C4-2B (cell line): Measurements from ENCODE around the gene UNG.
"Not testable (repeated sequence)": the region's sequence is repeated elsewhere in the genome, so short reads cannot be mapped to it uniquely, and the experiment has no call there.

Source experiments
- H3K27ac ChIP-seq: fragments of 450-650 bp; 2 replicates; pipeline ENCODE4 v1.5.1; 2017
- ZFX ChIP-seq: fragments of 450-650 bp; IDR thresholded peaks from 2 replicates; pipeline ENCODE4 v1.6.1; 2017
- TF ChIP-seq, protein P1 (sequence below): fragments of 450-650 bp; conservative IDR thresholded peaks from 2 replicates; pipeline ENCODE4 v1.5.1; 2017; ENCODE audit warnings: mild to moderate bottlenecking

UNG gene

DNA sequence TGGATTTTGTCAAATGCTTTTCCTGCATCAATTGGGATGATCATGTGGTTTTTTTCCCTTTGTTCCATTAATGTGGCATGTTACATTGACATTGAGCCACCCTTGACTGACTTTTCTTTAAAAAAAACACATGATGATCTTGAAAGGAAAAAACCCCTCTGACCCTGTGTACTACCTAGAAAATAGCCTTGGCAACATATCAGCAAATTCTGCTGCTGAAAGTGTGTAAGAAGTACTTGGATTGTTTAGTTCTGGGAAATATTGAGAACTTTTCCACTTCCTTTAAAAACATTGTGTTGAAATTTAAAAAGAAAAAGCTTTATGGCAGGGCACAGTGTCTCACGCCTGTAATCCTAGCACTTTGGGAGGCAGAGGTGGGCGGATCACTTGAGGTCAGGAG, 39.7 kb downstream of the UNG start:
- no peak for TF ChIP-seq ZFX
- TF ChIP-seq, protein P1, sequence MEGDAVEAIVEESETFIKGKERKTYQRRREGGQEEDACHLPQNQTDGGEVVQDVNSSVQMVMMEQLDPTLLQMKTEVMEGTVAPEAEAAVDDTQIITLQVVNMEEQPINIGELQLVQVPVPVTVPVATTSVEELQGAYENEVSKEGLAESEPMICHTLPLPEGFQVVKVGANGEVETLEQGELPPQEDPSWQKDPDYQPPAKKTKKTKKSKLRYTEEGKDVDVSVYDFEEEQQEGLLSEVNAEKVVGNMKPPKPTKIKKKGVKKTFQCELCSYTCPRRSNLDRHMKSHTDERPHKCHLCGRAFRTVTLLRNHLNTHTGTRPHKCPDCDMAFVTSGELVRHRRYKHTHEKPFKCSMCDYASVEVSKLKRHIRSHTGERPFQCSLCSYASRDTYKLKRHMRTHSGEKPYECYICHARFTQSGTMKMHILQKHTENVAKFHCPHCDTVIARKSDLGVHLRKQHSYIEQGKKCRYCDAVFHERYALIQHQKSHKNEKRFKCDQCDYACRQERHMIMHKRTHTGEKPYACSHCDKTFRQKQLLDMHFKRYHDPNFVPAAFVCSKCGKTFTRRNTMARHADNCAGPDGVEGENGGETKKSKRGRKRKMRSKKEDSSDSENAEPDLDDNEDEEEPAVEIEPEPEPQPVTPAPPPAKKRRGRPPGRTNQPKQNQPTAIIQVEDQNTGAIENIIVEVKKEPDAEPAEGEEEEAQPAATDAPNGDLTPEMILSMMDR = no peak
- H3K27ac ChIP-seq = no peak overlapping the region

DNA sequence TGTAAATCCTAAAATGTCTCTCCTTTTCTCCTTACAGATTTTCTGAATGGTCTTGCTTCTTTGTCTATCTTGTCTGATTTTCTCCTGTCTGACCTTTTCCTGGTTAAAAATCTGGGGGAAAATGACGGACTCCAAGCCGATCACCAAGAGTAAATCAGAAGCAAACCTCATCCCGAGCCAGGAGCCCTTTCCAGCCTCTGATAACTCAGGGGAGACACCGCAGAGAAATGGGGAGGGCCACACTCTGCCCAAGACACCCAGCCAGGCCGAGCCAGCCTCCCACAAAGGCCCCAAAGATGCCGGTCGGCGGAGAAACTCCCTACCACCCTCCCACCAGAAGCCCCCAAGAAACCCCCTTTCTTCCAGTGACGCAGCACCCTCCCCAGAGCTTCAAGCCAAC, 42.0 kb downstream of the UNG start:
- no peak overlapping the region for H3K27ac ChIP-seq
- TF ChIP-seq ZFX = no peak
- TF ChIP-seq, protein P1 = no peak

DNA sequence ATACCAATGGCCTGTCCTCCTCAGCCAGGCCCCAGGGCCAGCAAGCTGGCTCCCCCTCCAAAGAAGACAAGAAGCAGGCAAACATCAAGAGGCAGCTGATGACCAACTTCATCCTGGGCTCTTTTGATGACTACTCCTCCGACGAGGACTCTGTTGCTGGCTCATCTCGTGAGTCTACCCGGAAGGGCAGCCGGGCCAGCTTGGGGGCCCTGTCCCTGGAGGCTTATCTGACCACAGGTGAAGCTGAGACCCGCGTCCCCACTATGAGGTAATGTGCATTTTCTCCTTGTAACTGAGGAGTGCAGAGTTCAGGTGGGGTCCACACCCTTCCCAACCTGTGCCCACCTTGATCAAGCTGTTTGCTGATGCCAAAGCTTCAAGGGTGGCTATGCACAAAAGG, 42.4 kb downstream of the UNG start:
- TF ChIP-seq, protein P1 = no peak
- no peak for TF ChIP-seq ZFX
- H3K27ac ChIP-seq = no peak overlapping the region

DNA sequence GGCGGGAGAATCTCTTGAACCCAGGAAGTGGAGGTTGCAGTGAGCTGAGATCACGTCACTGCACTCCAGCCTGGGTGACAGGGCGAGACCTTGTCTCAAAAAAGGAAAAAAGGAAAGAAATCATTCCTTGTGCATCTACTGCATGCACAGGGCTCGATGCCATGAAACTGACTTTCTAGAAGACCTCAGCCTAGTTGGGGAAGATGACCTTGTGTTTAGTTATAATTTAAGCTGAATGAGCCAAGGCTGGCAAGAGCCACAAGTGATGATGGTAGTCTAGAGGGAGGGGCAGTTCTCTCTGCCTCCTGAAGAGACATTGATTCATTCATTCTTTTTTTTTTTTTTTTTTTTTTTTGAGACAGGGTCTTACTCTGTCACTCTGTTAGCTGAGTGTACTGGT, 43.2 kb downstream of the UNG start:
- H3K27ac ChIP-seq = no peak overlapping the region
- TF ChIP-seq ZFX = no peak
- TF ChIP-seq, protein P1 = no peak

DNA sequence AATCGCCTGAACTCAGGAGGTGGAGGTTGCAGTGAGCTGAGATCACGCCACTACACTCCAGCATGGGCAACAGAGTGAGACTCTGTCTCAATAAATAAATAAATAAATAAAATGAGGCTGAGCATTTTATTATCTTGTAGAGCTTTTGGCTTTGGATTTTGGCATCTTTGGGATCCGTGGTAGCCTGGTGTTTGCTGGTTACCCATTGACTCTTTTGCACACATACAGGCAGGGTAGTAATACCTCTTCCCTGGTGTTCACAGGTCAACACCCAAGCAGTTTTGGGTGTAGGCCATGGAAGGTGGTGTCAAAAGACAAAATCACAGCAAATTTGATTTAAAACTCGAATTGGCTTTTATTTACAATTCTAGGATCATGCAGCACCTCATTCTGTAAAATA, 46.8 kb downstream of the UNG start:
- no peak overlapping the region for H3K27ac ChIP-seq
- TF ChIP-seq, protein P1 = no peak
- TF ChIP-seq ZFX = no peak

DNA sequence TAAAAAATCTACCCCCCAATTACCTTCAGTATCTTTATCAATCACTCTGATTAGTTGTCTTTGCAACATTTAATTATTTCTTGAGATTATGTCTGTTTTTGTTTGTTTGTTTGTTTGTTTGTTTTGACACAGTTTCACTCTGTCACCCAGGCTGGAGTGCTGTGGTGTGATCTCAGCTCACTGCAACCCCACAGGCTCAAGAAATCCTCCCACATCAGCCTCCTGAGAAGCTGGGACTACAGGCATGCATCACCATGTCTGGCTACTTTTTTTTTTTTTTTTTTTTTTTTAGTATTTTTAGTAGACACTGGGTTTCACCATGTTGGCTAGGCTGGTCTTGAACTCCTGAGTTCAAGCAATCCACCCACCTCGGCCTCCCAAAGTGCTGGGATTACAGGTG, 49.7 kb downstream of the UNG start:
- not testable (repeated sequence) for H3K27ac ChIP-seq

DNA sequence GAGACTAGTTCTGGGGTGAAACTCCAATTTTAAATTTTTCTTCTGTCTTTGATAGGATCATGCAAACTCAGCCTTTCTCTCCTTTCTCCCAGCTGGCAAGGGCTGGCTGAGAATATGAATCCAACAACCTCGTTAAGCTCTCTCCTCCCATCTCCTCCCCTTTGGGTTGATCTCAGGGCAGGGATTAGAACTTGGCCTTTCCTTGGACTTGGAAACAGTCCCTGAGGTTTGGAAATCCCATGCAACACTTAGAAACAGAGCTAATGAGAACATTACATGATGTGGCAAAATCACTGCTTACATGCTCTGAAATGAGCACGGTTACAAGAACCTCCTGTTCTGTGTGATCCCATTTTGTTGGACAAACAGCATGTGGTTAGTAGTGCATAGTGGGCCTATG, 50.6 kb downstream of the UNG start:
- no peak overlapping the region for H3K27ac ChIP-seq
- TF ChIP-seq ZFX = no peak
- TF ChIP-seq, protein P1 = no peak

DNA sequence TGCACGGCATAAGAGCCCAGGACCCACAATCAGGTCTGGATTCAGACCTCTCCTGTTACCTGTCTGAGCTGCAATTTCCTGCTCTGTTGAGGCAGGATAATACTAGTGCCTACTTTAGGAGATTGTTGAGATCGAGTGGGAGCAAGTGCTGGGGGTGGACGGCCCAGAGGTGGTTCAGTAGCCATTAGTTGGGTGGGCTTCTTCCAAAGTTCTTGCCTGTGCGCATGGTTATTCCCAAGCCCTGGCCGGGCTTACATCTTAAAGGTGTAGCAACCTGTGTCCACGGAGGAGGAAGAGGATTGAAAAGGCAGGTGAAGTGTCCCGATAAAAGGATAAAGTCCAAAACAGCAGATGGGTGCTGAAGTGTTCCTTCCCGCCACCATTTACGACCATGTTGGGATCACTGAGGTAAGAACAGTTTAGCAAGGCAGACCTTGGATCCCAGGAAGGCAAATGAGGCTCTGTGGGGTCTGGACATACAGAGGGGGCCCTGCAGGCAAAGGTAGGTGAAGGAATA, 52.8 kb downstream of the UNG start:
- no peak for TF ChIP-seq ZFX
- TF ChIP-seq, protein P1 = no peak
- no peak overlapping the region for H3K27ac ChIP-seq
